HPDE6-E6E7 (cell line): ENCODE measurements around the gene LIN9.
"Not testable (repeated sequence)": the region's sequence is repeated elsewhere in the genome, so short reads cannot be mapped to it uniquely, and the experiment has no call there.

Source experiments
- DNase-seq: peaks from one replicate; pipeline ENCODE4 v3.0.0; 2011; ENCODE audit warnings: missing footprints; ENCODE audit errors: extremely low spot score

LIN9 gene

DNA sequence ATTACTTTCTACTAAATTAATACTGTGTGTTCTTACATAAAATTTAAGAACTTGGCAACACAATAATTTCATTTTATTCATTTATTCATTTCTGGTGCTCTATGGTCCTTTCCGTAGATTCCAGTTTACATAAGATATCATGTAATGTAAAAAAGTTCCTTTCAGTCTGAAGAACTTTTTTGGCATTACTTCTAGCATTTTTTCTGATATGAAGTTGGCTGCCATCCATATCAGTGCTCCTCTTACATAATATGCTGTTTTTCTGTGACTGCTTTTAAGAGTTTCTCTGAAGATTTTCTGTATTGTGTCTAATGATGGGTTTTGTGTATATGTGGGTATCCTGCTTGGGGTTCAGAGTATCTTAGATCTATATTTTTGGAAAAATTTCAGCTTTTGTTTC is 34.8 kb downstream of the LIN9 start:
- DNase-seq = no peak

DNA sequence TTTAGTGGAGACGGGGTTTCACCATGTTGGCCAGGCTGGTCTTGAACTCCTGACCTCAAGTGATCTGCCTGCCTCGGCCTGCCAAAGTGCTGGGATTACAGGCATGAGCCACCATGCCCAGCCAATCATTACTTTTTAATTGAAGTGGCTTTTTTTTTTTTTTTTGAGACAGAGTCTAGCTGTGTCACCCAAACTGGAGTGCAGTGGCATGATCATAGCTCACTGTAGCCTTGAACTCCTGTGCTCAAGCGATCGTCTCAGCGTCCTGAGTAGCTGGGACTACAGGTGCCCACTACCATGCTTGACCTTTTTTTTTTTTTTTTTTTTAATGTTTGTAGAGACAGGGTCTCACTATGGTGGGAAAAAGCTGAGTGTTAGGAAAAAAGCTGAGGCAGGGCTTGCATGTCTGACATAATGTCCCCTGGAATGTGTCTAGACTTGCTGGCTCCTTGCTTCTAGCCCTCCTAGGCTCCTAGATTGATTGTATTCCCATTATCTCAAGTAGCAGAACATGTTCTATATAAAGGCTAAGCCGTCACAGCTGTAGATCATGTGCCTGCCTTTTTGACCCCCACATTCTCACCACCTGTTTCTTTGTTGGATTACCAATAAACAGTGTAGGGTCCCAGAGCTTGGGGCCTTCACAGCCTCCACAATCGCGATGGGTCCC is 36.6 kb downstream of the LIN9 start:
- DNase-seq = not testable (repeated sequence)

DNA sequence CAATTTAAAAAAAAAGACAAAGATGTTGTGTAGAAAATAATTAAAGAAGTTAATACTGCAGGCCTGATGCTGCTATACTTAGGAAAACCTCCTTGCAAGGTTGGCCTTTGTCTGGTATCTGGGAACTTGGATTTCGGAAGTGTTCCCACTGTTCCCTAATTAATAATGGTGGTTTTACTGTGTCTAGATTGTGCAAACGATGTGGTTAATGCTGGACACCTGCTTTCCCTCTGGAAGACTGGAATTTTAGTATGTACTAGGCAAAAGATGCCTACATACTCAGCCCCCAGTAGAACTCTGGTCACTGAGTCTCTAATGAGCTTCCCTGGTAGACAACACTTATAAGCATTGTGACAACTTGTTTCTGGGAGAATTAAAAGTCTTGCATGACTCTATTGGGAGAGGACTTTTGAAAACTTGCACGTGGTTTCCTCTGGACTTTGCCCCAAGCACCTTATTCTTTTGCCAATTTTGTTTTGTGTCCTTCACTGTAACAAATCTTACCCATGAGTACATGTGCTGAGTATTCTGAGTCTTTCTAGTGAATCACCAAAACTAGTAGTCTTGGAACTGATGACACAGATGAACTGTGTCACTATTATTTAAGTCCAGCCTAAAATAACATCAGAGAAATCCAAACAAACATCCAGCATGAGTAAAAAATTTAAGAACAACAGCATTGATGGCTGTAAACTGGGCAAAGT is 40.4 kb downstream of the LIN9 start:
- DNase-seq = peak; percentile 6

DNA sequence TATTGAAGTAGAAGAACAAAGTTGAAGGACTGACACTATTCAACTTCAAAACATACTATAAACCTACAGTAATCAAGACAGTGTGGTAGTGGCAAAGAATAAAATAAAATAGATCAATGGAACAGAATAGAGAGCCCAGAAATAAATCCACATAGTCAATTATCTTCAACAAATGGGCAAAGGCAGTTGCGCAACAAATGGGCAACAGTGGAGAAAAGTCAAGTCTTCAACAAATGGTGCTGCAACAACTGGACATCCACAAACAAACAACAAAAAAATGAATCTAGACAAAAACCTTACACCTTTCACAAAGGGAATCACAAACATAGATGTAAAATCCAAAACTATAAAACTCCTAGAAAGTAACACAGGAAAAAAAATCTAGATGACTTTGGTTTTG is 47.1 kb downstream of the LIN9 start:
- DNase-seq = no peak

DNA sequence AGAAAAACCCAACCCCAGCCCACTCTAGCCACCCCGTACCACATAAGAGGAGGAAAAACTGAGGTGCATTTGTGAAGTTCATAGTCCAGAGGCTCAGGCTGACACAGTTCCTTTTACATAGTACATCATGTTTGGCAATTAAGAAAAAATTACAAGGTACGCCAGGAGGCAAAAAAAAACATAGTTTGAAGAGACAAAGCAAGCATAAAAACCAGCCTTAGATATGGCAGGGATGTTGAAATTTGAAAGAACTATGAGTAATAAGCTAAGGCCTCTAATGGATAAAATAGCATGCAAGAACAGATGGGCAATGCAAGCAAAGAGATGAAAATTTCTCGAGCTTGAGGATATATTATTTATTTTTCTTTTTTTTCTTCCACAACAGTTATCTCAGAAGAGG is 53.6 kb downstream of the LIN9 start:
- DNase-seq = no peak

DNA sequence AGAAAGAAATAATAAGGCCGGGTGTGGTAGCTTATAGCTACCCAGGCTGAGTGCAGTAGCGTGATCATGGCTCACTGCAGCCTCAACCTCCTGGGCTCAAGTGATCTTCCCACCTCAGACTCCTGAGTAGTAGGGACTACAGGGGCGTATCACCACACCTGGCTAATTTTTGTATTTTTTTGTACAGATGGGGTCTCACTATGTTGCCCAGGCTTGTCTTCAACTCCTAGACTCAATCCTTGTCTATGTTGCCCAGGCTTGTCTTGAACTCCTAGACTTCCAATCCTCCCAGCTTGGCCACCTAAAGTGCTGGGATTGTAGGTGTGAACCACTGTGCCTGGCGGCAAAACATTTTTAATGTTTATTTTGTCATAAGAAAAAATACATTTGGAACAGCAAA is 55.0 kb downstream of the LIN9 start:
- DNase-seq = no peak

DNA sequence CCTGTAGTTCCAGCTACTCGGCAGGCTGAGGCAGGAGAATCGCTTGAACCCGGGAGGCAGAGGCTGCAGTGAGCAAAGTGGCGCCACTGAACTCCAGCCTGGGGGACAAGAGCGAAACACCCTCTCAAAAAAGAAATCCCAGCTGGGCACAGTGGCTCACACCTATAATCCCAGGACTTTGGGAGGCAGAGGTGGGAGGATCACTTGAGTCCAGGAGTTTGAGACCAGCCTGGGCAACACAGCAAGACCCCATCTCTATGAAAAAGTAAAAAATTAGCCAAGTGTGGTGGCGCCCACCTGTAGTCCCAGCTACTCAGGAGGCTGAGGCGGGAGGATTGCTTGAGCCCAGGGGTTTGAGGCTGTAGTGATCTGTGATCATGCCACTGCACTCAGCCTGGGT is 56.1 kb downstream of the LIN9 start:
- DNase-seq = not testable (repeated sequence)

DNA sequence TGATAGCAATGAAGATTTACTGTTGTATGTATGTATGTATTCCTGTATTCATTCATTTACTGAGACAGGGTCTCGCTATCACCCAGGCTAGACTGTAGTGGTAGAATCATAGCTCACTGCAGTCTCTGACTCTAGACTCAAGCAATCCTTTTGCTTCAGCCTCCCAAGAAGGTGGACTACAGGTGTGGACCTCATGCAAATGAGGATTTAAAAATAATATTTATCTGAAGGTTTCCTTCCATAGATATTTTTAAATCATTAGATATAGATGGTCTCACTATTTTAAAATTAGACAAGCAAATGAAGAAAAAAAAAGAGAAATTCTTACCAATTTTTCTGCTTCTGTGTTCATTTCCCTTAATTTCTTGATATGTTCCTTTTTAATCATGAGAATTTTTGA is 58.5 kb downstream of the LIN9 start:
- DNase-seq = no peak

DNA sequence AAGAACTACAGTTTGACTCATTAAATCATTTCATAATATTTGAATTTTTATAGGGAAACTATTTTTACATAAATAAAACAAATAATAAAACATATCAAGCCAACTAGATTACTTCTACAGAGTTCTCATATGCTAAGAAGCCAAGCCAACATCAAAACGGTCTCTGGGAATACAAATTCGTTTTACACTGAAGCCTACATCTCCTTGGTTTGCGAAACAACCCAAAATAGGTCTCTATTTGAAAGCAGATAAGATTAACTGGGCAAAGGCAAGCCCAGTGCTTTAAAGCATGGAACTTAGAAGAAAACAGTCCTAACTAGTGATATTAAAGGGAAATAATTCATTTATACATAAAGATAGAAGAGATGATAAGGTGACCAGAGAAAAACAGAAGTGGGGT is 60.2 kb downstream of the LIN9 start:
- DNase-seq = no peak

DNA sequence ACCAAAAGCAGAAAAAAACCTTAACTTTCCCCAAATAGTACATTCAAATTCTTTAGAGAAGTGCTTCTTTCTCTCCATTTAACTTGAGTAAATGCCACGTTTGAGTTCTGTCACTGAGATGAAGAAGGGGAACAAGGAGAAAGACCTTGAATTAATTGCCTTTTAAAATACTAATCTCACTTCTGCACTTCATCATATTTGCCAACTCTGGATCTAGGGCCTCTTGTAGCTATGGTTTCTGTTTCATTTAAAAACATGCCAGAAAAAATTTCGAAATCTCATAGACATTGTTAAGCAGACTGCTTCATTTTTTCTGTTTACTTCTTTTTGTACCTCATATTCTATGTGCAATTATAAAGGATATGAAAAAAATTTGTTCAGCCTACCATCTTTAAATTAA is 60.9 kb downstream of the LIN9 start:
- no peak for DNase-seq

DNA sequence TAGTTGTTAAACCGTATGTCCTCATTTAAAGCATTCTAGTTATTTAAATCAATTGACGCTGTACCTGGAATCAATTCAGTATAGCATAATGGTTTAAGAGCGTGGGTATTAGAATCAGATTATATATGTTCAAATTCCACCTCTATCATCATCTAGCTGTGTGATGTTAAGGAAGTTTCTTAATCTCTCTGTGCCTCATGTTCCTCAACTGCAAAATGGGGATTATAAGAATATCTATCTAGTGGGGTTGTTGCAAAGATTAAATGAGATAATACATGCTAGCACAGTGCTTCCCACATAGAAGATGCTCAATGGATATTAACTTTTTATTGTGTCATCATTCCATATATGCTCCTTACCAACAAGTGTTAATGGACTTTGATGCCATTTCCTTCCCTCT is 69.5 kb downstream of the LIN9 start:
- no peak for DNase-seq

DNA sequence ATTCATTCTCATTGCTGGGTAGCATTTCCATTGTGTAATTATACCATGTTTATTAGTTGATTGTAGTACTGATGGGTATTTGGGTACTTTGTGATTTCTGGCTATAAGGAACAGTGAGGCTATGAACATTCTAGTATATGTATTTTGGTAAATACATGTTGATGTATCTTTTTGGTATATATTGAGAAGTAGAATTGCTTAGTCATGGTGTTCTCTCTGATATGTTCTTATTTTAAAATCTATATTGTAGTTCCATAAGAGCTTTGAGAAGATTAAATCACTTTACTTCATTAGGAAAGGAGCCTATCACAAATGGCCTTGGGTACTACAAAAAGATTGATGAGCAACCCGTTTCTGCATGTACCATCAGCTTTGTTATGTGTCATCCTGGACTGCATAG is 72.1 kb downstream of the LIN9 start:
- no peak for DNase-seq

DNA sequence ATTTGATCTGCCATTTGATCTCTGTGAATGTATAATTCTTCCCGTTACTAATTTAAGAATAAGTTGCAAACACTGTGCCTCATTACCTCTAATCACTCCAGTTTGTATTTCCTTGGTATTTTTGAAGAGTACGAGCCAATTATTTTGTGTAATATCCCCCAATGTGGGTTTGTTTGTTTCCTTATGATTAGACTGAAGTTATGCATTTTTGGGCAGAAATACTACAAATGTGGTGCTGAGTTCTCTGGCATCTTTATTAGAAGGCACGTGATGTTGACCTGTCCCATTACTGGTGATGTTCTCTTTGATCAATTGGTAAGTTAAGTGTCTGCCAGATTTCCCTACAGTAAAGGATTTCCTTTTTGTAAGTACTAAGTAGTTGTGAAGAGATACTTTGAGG is 75.2 kb downstream of the LIN9 start:
- no peak for DNase-seq

DNA sequence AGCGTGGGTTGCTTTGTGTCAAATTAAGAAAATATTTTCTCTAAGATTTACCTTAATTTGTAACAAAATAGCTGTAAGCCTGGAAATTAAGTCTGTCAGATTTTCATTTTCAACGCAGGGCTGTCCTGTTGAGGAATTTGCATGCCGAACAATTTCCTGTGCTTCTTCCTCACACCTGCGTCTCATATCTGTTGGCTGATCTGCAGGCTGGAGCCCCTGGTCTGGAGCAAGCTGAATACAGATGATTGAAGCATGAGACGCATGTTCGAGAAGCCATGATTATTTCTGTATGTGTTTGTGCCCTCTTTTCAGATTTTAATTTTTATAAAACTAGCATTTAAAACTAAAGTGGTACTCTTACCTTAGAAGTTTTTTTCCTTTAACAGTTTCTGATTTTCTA is 75.7 kb downstream of the LIN9 start:
- DNase-seq = no peak

DNA sequence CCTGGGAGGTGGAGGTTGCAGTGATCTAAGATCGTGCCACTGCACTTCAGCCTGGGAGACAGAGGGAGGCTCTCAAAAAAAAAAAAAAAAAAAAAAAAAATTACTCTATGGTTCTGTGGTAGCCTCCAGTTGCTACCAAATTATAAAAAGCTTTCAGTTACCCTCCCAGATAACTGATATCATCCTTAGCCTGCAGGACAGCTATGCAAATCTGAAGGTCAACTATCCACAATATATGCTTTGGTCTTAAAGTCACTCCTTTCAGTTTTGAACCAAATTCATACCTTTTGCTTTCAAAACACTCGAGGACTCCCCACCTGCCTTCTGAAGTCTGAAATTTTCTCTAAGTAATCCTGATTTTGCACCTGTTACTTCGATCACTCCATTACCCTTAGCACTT is 82.4 kb downstream of the LIN9 start:
- DNase-seq = no peak

DNA sequence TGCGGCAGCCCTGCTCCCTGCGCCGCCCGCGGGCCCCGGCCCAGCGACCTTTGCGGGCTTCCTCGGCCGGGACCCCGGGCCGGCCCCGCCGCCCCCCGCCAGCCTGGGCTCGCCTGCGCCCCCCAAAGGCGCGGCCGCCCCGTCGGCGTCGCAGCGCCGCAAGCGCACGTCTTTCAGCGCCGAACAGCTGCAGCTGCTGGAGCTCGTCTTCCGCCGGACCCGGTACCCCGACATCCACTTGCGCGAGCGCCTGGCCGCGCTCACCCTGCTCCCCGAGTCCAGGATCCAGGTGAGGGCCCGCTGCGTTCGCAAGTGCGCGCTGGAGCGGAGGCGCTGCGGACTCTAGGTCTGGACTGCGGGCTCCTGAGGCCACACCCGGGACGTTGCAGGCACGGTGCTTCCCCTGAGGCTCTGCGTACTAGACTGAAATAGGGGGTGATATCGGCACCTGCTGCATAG is 85.1 kb downstream of the LIN9 start:
- peak; percentile 19 for DNase-seq

DNA sequence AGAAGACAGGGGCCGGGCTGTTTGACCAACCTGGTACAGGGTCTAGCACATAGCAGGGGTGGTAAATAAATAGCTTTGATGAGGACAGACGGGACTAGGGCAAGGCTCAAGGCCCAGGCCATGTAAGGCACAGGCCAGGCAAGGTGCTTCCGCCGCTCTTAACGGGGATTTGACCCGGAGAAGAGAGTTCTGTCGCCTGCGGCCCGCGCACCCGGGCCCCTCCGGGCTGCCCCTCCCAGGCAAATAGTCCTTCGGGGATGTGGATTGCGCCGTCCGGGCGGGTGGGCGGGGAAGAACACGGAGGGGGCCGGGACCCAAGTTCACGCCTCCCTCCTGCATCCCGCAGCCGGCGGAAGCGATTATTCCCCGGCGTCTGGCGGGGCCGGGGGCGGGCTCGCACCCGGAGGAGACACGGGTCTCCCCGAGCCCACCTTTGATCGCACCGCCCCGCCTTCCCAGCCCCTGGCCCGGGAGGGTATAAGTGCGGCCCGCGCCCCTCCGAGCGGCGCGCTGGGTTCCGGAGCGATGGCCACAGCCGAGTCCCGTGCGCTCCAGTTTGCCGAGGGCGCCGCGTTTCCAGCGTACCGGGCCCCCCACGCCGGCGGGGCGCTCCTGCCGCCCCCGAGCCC is 85.7 kb downstream of the LIN9 start, which contains the start of gene MIXL1:
Gene MIXL1, plus strand, starts transcription at position 508 of the 629 bp plus-strand sequence. Its CDS starts 18 bp downstream, at position 526.
- DNase-seq = no peak

DNA sequence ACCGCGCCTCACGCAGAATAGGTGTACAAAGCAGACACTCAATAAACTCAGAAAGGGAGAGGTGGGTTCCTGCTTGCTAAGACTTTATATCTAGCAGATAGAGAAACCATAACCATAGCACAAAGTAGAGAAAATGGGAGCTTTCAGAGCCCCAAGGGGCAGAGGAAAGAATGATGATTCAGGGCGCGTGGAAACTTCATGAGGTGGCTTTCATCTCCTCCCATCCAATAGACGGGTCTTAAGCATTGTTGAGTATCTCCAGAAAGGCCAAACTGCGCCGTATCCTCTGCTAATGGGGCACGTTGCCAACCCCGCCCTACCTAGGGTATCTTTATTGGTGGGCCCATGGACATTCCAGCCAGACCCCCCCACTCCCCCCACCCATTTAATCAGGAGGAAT is 86.3 kb downstream of the LIN9 start:
- DNase-seq = no peak

DNA sequence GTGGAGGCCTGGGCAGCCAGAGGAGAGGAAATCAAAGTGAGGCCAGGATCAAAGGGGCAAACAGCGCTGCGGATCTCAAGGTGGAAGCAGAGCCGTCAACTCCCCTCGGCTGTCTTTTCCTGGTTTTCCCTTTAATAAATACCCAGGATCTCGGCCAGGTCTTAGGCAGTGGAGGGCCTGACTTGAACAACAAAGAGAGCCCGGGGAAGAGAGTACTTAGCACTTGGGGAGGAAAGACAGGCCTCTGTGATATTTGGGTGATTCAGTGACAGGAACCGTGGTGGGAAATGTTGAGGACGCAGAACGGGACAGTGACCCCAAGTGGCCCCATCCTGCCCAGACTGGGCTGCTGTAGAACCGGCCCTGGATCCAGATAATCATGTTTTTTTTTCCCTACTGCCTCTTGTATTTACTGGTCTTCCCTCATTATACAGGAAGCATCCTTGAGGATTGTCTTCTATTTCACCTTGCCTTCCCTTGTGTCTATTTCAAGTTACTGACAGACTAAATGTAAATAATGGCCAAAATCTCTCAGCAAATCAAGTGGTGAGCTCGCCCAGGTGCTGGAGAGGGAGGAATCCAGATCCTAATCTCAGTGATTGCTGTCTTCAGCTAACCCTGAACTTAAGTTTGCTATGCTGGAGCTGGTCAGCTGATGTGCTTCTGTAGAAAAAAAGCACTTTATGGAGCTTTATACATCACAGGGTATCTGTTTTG is 88.3 kb downstream of the LIN9 start:
- DNase-seq = no peak

DNA sequence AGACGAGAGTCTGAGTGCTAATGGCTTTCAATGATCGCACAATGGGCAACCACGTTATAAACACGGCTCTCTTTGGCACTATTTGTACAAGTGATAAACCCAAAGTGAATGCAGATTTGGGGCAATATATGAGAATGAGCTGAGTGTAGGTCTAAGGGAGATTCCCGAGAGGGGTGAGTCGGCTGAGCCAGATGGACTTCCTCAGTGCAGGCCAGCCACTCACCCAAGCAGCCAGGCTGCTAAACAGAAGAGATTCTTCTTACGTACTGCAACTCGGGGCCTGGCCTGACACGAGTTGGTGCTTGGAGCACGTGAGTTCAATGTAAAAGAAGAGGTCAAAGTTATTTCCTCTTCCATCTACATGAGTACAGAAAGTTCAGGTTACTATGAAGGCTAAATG is 91.7 kb downstream of the LIN9 start:
- DNase-seq = no peak

DNA sequence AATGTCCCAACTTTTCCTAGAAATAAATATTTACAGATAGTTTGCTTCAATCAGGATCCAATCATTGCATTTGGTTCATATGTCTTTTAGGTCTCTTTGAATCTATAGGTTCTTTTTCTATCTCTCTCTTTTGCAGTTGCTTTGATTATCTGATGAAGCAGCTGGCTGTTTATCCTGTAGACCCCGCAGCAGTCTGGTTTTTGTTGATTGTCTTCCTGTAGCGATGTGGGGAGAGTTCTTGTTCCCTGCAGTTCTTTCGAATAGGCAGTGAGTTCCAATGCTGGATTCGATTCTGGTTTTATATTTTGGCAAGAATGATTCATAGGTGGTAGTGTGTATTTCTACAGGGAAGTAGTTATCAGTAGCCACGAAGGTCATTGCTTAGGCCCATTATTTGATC is 92.9 kb downstream of the LIN9 start:
- no peak for DNase-seq

DNA sequence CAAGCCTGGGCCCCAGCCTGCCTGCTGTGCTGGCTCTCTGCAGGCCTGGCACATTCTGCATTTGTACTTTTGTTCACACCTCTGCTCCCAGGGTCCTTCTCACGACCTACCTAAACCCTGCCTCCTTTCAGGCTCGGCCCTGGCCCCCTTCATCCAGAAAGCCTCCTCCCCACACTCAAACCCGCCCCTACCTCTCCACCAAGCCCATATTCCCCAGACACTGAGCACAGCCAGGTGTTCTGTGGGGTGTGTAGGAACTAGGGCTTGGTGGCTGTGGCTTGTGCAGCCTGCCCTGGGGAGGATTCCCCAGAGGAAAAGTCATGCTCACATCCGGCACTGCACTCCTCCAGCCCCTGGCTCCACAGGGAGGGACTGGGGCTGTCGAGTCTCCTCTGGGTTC is 93.7 kb downstream of the LIN9 start:
- no peak for DNase-seq
